ENCODE results near the gene INSL3.

GRCh38 chr19:17854061-17854460, 32.7 kb upstream of the INSL3 start:
- TF ChIP-seq CTCF (IDR thresholded peaks at IDR 0.05; ENCODE audit: low read length): no peak
- TF ChIP-seq EZH2phosphoT487 (IDR thresholded peaks at IDR 0.05; ENCODE audit: low read length): no peak
- TF ChIP-seq EZH2 (optimal IDR thresholded peaks at IDR 0.05; ENCODE audit: low read depth, low read length): no peak
